Fibroblast of mammary gland (primary cell): ENCODE data around the gene CPED1.
A peak's percentile ranks its signal among the peaks of the same experiment; 100 is the strongest.

Source experiments
- DNase-seq: peaks from one replicate; pipeline ENCODE4 v3.0.0-alpha.2; 2010; ENCODE audit warnings: low read depth
- H3K4me3 ChIP-seq: 2 replicates; pipeline ENCODE4 v1.5.1; 2011; ENCODE audit warnings: low read depth, mild to moderate bottlenecking, low read length, moderate library complexity; ENCODE audit not compliant: control insufficient read depth
- CTCF ChIP-seq: conservative IDR thresholded peaks from 2 replicates; pipeline ENCODE4 v1.5.1; 2011; ENCODE audit warnings: low read depth, low read length, inconsistent platforms; ENCODE audit not compliant: control insufficient read depth, insufficient read depth

The CPED1 gene

DNA sequence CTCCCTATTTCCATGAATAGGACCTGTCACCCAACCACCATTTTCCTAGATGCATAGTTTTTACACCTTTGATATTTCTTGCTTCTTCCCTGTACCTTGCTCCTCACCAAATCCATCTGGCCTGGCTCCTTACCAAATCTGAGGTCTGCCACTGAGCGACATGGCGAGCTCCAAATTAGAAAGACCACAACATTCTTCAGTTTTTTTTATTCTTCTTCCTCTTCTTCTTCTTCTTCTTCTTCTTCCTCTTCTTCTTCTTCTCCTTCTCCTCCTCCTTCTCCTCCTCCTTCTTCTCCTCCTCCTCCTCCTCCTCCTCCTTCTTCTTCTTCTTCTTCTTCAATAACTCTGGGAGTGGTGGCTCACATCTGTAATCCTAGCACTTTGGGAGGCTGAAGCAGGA lies 7.1 kb downstream of the CPED1 start:
- no peak for TF ChIP-seq CTCF
- DNase-seq: no peak
- no peak overlapping the region for H3K4me3 ChIP-seq

DNA sequence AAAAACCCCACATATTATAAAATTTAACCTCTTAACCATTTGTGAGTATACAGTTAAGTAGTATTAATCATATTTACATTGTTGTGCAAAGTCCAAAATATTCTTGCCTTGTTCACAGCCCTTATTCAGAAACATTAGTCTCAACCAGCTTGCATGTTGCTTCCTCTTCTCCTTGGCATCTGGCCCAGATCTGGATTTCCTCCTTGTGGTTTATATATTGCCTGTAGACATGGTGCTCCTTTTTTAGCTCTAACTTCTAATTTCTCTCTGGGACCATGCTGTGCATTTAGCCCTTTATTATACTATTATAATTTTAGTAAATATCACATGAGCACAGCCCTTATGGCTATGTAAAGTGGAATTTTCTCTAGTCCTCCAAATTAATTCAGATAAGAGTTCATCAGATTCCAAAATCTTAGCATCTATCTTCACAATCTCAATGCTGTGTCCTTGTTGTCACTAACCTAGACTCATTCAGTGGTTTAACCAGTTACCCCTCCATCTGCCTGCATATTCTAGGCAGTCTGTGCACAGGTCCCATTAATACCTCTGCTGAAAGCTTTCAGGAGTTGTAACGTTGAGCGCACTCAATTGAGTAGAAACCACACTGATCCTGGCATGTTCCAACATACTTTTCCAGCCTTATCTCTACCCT lies 7.9 kb downstream of the CPED1 start:
- TF ChIP-seq CTCF: no peak
- H3K4me3 ChIP-seq: no peak overlapping the region
- DNase-seq: peak; percentile 92

- no peak overlapping the region for H3K4me3 ChIP-seq
- DNase-seq: no peak
- no peak for TF ChIP-seq CTCF
Observed at GRCh38 chr7:120996988-120997345, 8.5 kb downstream of the CPED1 start.

GRCh38 chr7:120997882-120998474 lies 9.5 kb downstream of the CPED1 start:
- no peak for TF ChIP-seq CTCF

GRCh38 chr7:120998520-120998919 lies 10.0 kb downstream of the CPED1 start:
- DNase-seq: no peak
- H3K4me3 ChIP-seq: no peak overlapping the region
- TF ChIP-seq CTCF: no peak

More at GRCh38 chr7:120997882-120998474, 9.5 kb downstream of the CPED1 start:
- DNase-seq: no peak
- no peak overlapping the region for H3K4me3 ChIP-seq

DNA sequence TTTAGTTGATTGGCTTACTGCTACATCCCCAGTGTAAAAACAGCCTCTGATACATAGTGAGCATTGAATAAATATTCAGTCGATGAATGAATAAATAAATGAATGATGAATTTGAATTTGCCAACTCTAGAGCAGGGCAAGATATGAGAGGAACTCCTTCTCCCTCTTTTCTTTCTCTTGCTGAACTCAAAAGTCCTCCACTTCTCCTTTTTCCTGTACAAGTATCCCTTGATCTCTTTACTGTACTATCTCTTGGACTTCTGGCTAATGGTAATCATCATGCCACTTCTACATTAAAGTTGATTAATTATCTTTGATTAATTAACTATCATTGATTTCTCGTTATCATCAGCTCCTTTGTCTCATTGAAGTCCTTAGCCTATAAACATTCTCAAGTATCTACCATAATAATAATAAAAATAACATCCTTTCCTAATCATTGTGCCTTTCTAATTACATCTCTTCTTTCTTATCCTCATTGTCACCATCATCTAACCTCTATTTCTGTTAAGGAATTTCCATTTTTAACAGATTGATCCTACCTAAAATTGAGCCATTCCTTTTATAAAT lies 10.6 kb downstream of the CPED1 start:
- no peak for DNase-seq
- TF ChIP-seq CTCF: no peak
- no peak overlapping the region for H3K4me3 ChIP-seq
